Dendritic cell treated with granulocyte-macrophage colony-stimulating factor and Interleukin-4, amounts not matched to agents 40 ng/mL and 50 ng/mL, for 4 days (primary cell): ENCODE data around the gene FNIP1.
"Not testable (repeated sequence)": the region's sequence is repeated elsewhere in the genome, so short reads cannot be mapped to it uniquely, and the experiment has no call there.

ENCODE experiments used
- H3K27ac Mint-ChIP-seq: one replicate; pipeline ENCODE4 v1.8.0; 2022; ENCODE audit warnings: mild to moderate bottlenecking, mixed read lengths
- H3K27me3 Mint-ChIP-seq: one replicate; pipeline ENCODE4 v1.8.0; 2022; ENCODE audit warnings: mild to moderate bottlenecking, mixed read lengths
- H3K36me3 Mint-ChIP-seq: one replicate; pipeline ENCODE4 v1.8.0; 2022; ENCODE audit warnings: low read depth, mixed read lengths
- H3K4me1 Mint-ChIP-seq: one replicate; pipeline ENCODE4 v1.8.0; 2022; ENCODE audit warnings: low read depth, mixed read lengths
- H3K4me3 Mint-ChIP-seq: one replicate; pipeline ENCODE4 v1.8.0; 2022; ENCODE audit warnings: mild to moderate bottlenecking, moderate library complexity, mixed read lengths
- H3K9me3 Mint-ChIP-seq: one replicate; pipeline ENCODE4 v1.8.0; 2022; ENCODE audit warnings: mixed read lengths
- intact Hi-C: fragments of 100-400 bp; cut with micrococcal nuclease; formaldehyde crosslinking; loops from one replicate; pipeline ENCODE4 v1.15.0; 2022

Gene FNIP1

GRCh38 chr5:131796793-131797693 lies at the start of gene FNIP1:
Gene FNIP1, minus strand, starts transcription at chr5:131797017. Its CDS starts 96 bp downstream, at chr5:131796921.
- H3K9me3 Mint-ChIP-seq: no peaks in the 10 kb centered on the region
- peaks cover 25% of the 10 kb centered on the region for H3K4me1 Mint-ChIP-seq
- peaks cover 29% of the 10 kb centered on the region for H3K36me3 Mint-ChIP-seq
- intact Hi-C loops: loop anchor here (2.0 to 10.0 kb wide), 3 partner anchors 162 to 632 kb away; partner anchors contain the start of genes CDC42SE2, HINT1 and RAPGEF6
- peak within 1 kb of the TSS; percentile 96 for H3K4me3 Mint-ChIP-seq
- no peaks in the 10 kb centered on the region for H3K27me3 Mint-ChIP-seq
- peak within 1 kb of the TSS; percentile 96 for H3K27ac Mint-ChIP-seq

- Mint-ChIP-seq H3K36me3 (no peaks in the 10 kb centered on the region), H3K9me3 (peaks cover 72% of the 10 kb centered on the region), H3K27me3 (no peaks in the 10 kb centered on the region), H3K4me1 (no peaks in the 10 kb centered on the region), H3K4me3 (no peak overlapping the region), H3K27ac (no peak overlapping the region)
- intact Hi-C loops: no loop called here
These were observed 49.7 kb upstream of the FNIP1 start for GRCh38 chr5:131846536-131846935.

DNA sequence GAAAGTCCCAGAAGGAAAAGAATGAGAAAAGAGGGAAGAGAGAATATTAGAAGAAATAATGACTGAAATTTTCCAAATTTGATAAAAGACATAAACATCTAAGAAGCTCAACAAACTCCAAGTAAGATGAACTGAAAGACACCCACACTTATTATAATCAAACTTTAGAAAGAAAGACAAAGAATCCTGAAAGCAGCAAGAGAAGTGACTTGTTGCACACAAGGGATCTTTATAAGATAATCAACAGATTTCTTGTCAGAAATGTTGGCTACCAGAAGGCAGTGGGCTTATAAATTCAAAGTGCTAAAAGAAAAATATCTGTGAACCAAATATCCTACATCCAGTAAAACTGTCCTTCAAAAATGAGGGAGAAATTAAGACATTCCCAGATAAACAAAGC lies 49.0 kb upstream of the FNIP1 start:
- H3K9me3 Mint-ChIP-seq: peaks cover 75% of the 10 kb centered on the region
- H3K36me3 Mint-ChIP-seq: no peaks in the 10 kb centered on the region
- H3K4me1 Mint-ChIP-seq: no peaks in the 10 kb centered on the region
- no peak overlapping the region for H3K27ac Mint-ChIP-seq
- intact Hi-C loops: no loop called here
- H3K27me3 Mint-ChIP-seq: no peaks in the 10 kb centered on the region
- H3K4me3 Mint-ChIP-seq: no peak overlapping the region

GRCh38 chr5:131842971-131843370 lies 46.2 kb upstream of the FNIP1 start:
- H3K4me3 Mint-ChIP-seq: not testable (repeated sequence)

GRCh38 chr5:131832702-131833101 lies 35.9 kb upstream of the FNIP1 start:
- intact Hi-C loops, H3K27me3 Mint-ChIP-seq, H3K27ac Mint-ChIP-seq, H3K4me1 Mint-ChIP-seq, H3K4me3 Mint-ChIP-seq, H3K36me3 Mint-ChIP-seq: not testable (repeated sequence)
- peaks cover 24% of the 10 kb centered on the region for H3K9me3 Mint-ChIP-seq

More at GRCh38 chr5:131842971-131843370, 46.2 kb upstream of the FNIP1 start:
- H3K4me1 Mint-ChIP-seq, H3K27me3 Mint-ChIP-seq, H3K36me3 Mint-ChIP-seq, intact Hi-C loops, H3K27ac Mint-ChIP-seq: not testable (repeated sequence)
- H3K9me3 Mint-ChIP-seq: peaks cover 82% of the 10 kb centered on the region

- H3K27ac Mint-ChIP-seq: no peak overlapping the region
- intact Hi-C loops: no loop called here
- H3K4me3 Mint-ChIP-seq: no peak overlapping the region
- H3K36me3 Mint-ChIP-seq: no peaks in the 10 kb centered on the region
- H3K9me3 Mint-ChIP-seq: peaks cover 24% of the 10 kb centered on the region
- no peaks in the 10 kb centered on the region for H3K4me1 Mint-ChIP-seq
- H3K27me3 Mint-ChIP-seq: peaks cover 1% of the 10 kb centered on the region
These were observed 28.7 kb upstream of the FNIP1 start for GRCh38 chr5:131825404-131826013.

DNA sequence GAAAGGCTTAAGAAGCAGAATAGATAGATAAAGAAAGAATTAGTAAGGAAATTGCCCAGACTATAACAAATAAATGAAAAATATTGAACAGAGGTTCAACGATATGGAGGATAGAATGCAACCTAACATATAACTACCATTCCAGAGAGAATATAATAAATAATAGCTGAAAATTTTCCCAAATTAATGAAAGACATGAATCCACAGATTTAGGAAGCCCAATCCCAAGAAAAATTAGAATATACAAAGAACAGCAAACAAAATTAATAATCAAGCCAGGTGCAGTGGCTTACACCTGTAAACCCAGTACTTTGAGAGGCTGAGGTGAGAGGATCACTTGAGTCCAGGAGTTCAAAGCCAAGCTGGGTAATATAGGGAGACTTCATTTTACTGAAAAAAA lies 27.8 kb upstream of the FNIP1 start:
- Mint-ChIP-seq H3K27me3 (peaks cover 1% of the 10 kb centered on the region), H3K9me3 (peaks cover 24% of the 10 kb centered on the region), H3K36me3 (no peaks in the 10 kb centered on the region), H3K4me3 (no peak overlapping the region), H3K27ac (no peak overlapping the region), H3K4me1 (no peaks in the 10 kb centered on the region)
- intact Hi-C loops: no loop called here

DNA sequence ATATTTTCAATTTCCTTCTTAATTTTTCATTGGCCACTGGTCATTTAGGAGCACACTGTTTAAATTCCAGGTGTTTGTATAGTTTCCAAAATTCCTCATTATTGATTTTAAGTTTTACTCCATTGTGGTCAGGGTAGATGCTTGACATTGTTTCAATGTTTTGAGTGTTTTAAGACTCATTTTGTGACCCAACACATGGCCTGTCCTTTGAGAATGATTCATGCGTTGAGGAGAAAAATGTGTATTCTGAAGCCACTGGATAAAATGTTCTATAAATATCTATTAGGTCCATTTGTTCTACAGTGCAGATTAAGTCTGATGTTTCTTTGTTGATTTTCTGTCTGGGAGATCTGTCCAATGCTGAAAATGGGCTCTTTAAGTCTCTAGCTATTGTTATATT lies 24.4 kb upstream of the FNIP1 start:
- Mint-ChIP-seq H3K27ac (no peak overlapping the region), H3K27me3 (no peaks in the 10 kb centered on the region), H3K36me3 (no peaks in the 10 kb centered on the region), H3K4me1 (no peaks in the 10 kb centered on the region), H3K4me3 (no peak overlapping the region), H3K9me3 (peaks cover 14% of the 10 kb centered on the region)
- intact Hi-C loops: no loop called here

GRCh38 chr5:131818001-131818724 lies 21.3 kb upstream of the FNIP1 start:
- Mint-ChIP-seq H3K27ac (no peak overlapping the region), H3K4me1 (no peaks in the 10 kb centered on the region)
- intact Hi-C loops: no loop called here

DNA sequence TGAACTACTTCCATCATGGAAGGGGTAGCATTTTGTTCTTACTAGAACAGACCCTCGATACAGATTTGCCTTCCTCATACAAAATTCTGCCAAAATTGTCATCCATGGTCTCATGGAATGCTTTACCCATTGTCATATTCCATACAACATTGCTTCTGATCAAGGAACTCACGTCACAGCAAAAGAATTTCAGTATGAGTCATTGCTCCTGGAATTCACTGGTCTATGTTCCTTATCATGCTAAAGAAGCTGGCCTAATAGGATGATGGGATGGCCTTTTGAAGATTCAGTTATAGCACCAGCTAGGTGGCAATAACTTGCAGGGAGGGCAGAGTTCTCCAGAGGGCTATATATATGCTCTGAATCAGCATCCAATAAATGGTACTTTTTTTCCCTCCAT lies 18.2 kb upstream of the FNIP1 start:
- intact Hi-C loops: no loop called here
- Mint-ChIP-seq H3K27ac (no peak overlapping the region), H3K4me3 (no peak overlapping the region), H3K27me3 (peaks cover 2% of the 10 kb centered on the region), H3K9me3 (no peaks in the 10 kb centered on the region), H3K36me3 (no peaks in the 10 kb centered on the region), H3K4me1 (no peaks in the 10 kb centered on the region)

More at GRCh38 chr5:131818001-131818724, 21.3 kb upstream of the FNIP1 start:
- Mint-ChIP-seq H3K27me3 (peaks cover 2% of the 10 kb centered on the region), H3K9me3 (no peaks in the 10 kb centered on the region), H3K4me3 (no peak overlapping the region), H3K36me3 (no peaks in the 10 kb centered on the region)

- no peak overlapping the region for H3K27ac Mint-ChIP-seq
- H3K4me3 Mint-ChIP-seq: no peak overlapping the region
- H3K36me3 Mint-ChIP-seq: no peaks in the 10 kb centered on the region
- peaks cover 2% of the 10 kb centered on the region for H3K27me3 Mint-ChIP-seq
- intact Hi-C loops: no loop called here
- no peaks in the 10 kb centered on the region for H3K9me3 Mint-ChIP-seq
- H3K4me1 Mint-ChIP-seq: no peaks in the 10 kb centered on the region
These were observed 15.7 kb upstream of the FNIP1 start for GRCh38 chr5:131812371-131813160.

DNA sequence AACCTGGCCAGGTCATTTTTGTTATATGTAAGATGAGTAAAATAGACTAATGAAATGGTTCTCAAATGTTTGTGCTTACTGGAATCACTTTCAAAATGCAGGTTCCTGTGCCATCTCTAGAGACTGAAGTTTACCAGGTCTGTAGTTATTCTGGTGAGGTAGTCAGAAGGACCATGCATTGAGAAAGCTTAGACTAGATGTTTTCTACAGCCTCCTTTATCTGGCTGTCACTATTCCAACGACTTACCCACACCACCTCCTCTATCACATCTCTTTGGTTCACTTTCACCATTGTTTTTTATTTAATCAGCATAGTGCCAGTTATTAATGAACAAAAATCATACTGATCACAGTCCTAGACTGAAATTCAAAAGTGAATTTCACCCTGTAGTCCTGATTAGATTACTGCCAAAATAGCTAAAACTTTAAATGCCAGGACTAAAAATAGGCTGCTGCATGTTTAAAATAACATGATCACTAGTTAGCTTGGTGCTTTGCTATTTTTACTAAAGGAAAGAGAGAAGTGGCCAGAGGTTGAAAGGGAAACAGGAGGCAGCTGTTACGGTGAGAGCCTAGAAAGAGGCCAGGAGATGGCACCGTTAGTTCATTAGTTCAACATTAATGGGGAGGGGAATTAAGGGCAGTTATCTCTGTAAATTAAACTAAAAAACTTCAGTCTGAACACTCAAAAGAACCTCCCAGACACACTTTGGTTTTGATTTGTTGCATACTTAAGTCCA lies 13.9 kb upstream of the FNIP1 start:
- intact Hi-C loops: no loop called here
- Mint-ChIP-seq H3K4me1 (no peaks in the 10 kb centered on the region), H3K36me3 (no peaks in the 10 kb centered on the region), H3K27me3 (peaks cover 2% of the 10 kb centered on the region), H3K27ac (no peak overlapping the region), H3K9me3 (no peaks in the 10 kb centered on the region), H3K4me3 (no peak overlapping the region)
